Gastrocnemius medialis (tissue), 4 donors: Measurements from ENCODE around the gene B3GAT1.

Experiments
- CTCF ChIP-seq, 5 experiments: fragments of 450-650 bp in 3 of 5; fragments of 200-600 bp in 2 of 5; sonication (generic) in 2 of 5; IDR thresholded peaks in 4 of 5; conservative IDR thresholded peaks in 1 of 5; 1 replicate in 4 of 5; 2 replicates in 1 of 5; pipeline ENCODE4 v1.5.1; 2016 to 2019; ENCODE audit warnings: antibody characterized with exemption in 5 of 5, mild to moderate bottlenecking in 3 of 5, moderate library complexity in 3 of 5
- POLR2A ChIP-seq, 2 donors: fragments of 450-650 bp; IDR thresholded peaks; one replicate each; pipeline ENCODE4 v1.6.1; 2017; ENCODE audit warnings: antibody characterized with exemption in 2 of 2, mild to moderate bottlenecking in 2 of 2, moderate library complexity in 2 of 2

GRCh38 chr11:134453441-134453840 lies 41.4 kb upstream of the B3GAT1 start:
- TF ChIP-seq CTCF (IDR thresholded peaks at IDR 0.05 in 4 of 5, conservative IDR thresholded peaks at IDR 0.05 in 1 of 5) (no peak), POLR2A (IDR thresholded peaks at IDR 0.05) (no peak)
